Astrocyte (in vitro differentiated cells and primary cell): ENCODE measurements around the gene GJC1.

ENCODE experiments used
- CTCF ChIP-seq: IDR thresholded peaks from 2 replicates; pipeline ENCODE4 v1.5.1; 2011; ENCODE audit warnings: low read depth, mild to moderate bottlenecking, inconsistent platforms, low read length, moderate library complexity; ENCODE audit not compliant: insufficient read depth
- EZH2 ChIP-seq: IDR thresholded peaks from 2 replicates; pipeline ENCODE4 v1.6.1; 2012; ENCODE audit warnings: mild to moderate bottlenecking, low read length, inconsistent platforms; ENCODE audit not compliant: insufficient read depth

DNA sequence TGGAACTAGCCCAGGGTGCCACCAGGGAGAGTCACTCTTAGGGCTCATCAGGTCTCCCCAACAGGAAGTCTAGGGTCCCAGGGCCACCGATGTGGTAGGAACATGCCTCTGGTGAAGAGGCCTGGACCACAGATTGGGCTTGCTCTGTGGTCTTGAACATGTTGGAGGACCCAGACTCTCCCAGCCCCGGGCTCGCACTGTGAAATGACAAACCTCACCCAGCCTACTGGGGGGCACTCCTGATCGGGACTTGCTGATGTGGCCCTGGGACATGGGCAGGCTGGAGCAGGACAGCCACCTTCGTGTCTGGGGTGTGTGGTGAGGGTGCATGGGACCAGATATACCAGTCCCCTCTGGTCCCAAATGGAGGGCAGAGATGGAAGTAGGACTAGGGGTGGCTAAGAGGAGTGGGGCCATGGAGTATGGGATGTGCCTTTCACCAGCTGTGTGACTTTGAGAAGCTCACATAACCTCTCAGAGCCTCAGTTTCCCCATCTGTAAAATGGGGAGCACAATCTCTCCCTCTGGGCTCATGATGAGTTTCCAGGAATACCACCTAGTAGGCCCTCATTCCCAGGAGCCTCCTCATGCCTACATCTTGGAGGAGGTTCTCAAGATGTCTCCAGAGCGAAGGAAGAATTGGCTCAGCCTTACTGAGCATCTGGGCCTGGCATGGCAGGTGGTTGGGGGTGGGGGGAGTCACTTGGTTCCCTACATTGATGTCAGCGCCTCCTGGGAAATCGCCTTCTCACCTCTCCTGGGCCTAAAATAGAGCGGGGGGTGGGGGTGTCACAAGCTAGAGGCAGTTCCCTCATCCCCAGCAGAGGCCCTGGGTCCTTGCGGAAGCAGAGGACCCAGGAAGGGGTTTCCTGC is 72.8 kb downstream of the GJC1 start:
- TF ChIP-seq CTCF (no peak), EZH2 (no peak)
